Suprapubic skin (tissue), 4 donors: ENCODE data around the gene MED22. TPM values are rescaled to one million over a fixed set of nuclear protein-coding genes. Genes with fewer than 3 reads are reported as not detected.

ENCODE experiments used
- DNase-seq, 2 donors: peaks; one replicate each; pipeline ENCODE4 v3.0.0-alpha.2; 2019; ENCODE audit warnings: low spot score in 2 of 2
- H3K27ac ChIP-seq: fragments of 200-600 bp; sonication (generic); one replicate; pipeline ENCODE4 v1.5.1; 2019
- H3K27me3 ChIP-seq: fragments of 200-600 bp; sonication (generic); one replicate; pipeline ENCODE4 v1.5.1; 2019
- H3K36me3 ChIP-seq: fragments of 200-600 bp; sonication (generic); one replicate; pipeline ENCODE4 v1.5.1; 2019
- H3K4me1 ChIP-seq: fragments of 200-600 bp; sonication (generic); one replicate; pipeline ENCODE4 v1.5.1; 2019
- H3K4me3 ChIP-seq: fragments of 200-600 bp; sonication (generic); one replicate; pipeline ENCODE4 v1.5.1; 2019; ENCODE audit warnings: mild to moderate bottlenecking
- H3K9me3 ChIP-seq: fragments of 200-600 bp; sonication (generic); one replicate; pipeline ENCODE4 v1.5.1; 2019
- CTCF ChIP-seq, 2 donors: fragments of 200-600 bp in 1 of 2; fragments of 450-650 bp in 1 of 2; sonication (generic) in 1 of 2; IDR thresholded peaks; one replicate each; pipeline ENCODE4 v1.5.1; 2016 to 2019; ENCODE audit warnings: antibody characterized with exemption in 2 of 2, mild to moderate bottlenecking in 1 of 2, moderate library complexity in 1 of 2
- EP300 ChIP-seq: sonication (generic); formaldehyde crosslinking; IDR thresholded peaks from one replicate; pipeline ENCODE4 v1.6.1; 2017; ENCODE audit warnings: antibody characterized with exemption
- POLR2A ChIP-seq, 2 donors: fragments of 450-650 bp; IDR thresholded peaks; one replicate each; pipeline ENCODE4 v1.6.1; 2017; ENCODE audit warnings: antibody characterized with exemption in 2 of 2, mild to moderate bottlenecking in 2 of 2, moderate library complexity in 2 of 2
- POLR2AphosphoS5 ChIP-seq, 3 donors: sonication (generic); formaldehyde crosslinking; IDR thresholded peaks; one replicate each; pipeline ENCODE4 v1.6.1; 2017; ENCODE audit warnings: antibody characterized with exemption in 3 of 3
- WGBS: methylation state at CpG from one replicate; pipeline ENCODE4 v1.1.5; 2018; 5-methylcytosine and 5-hydroxymethylcytosine counted together
- total RNA-seq, 4 donors: library from RNA; depleted of rRNA; stranded (reverse); fragments of >200 nt; gene quantifications; one replicate each; pipeline ENCODE4 v1.1.0, GENCODE V29; 2016

MED22 gene
- total RNA-seq, 4 donors from 2014 or later, result 11.5 to 27.4 (median 18.8) TPM

- Histone ChIP-seq H3K27ac (no peak overlapping the region), H3K4me1 (peaks cover 86% of the 10 kb centered on the region)
These were observed 22.8 kb upstream of the MED22 start for GRCh38 chr9:133370685-133371084.

GRCh38 chr9:133369933-133370332 lies 22.0 kb upstream of the MED22 start:
- Histone ChIP-seq H3K4me1 (peaks cover 88% of the 10 kb centered on the region), H3K4me3 (no peak overlapping the region), H3K9me3 (no peaks in the 10 kb centered on the region), H3K27ac (no peak overlapping the region), H3K36me3 (peaks cover 26% of the 10 kb centered on the region), H3K27me3 (no peaks in the 10 kb centered on the region)
- DNase-seq, result no peak
- WGBS, result 90% methylated on average over 7 of the region's 7 CpGs
- TF ChIP-seq CTCF (IDR thresholded peaks at IDR 0.05) (no peak), POLR2A (IDR thresholded peaks at IDR 0.05) (no peak), EP300 (no peak), POLR2AphosphoS5 (IDR thresholded peaks at IDR 0.05) (no peak)

More at GRCh38 chr9:133370685-133371084, 22.8 kb upstream of the MED22 start:
- Histone ChIP-seq H3K9me3 (no peaks in the 10 kb centered on the region), H3K4me3 (no peak overlapping the region), H3K27me3 (no peaks in the 10 kb centered on the region), H3K36me3 (peaks cover 19% of the 10 kb centered on the region)
- WGBS, result 76% methylated on average over 7 of the region's 9 CpGs
- TF ChIP-seq POLR2A (IDR thresholded peaks at IDR 0.05) (no peak), POLR2AphosphoS5 (IDR thresholded peaks at IDR 0.05) (no peak), EP300 (no peak), CTCF (IDR thresholded peaks at IDR 0.05) (no peak)
- DNase-seq, result no peak

- H3K27ac ChIP-seq, result no peak overlapping the region
- DNase-seq, result no peak
- peaks cover 30% of the 10 kb centered on the region for H3K36me3 ChIP-seq
- H3K4me3 ChIP-seq, result no peak overlapping the region
- no peak for TF ChIP-seq POLR2A (IDR thresholded peaks at IDR 0.05)
- TF ChIP-seq EP300, result no peak
- TF ChIP-seq CTCF (IDR thresholded peaks at IDR 0.05), result no peak
- TF ChIP-seq POLR2AphosphoS5 (IDR thresholded peaks at IDR 0.05), result no peak
- no peaks in the 10 kb centered on the region for H3K9me3 ChIP-seq
- WGBS, result 78% methylated on average over 6 of the region's 6 CpGs
- no peaks in the 10 kb centered on the region for H3K27me3 ChIP-seq
- H3K4me1 ChIP-seq, result peaks cover 87% of the 10 kb centered on the region
These were observed 21.5 kb upstream of the MED22 start for GRCh38 chr9:133369422-133369821.

- TF ChIP-seq CTCF (IDR thresholded peaks at IDR 0.05), result no peak
- TF ChIP-seq EP300, result no peak
- TF ChIP-seq POLR2AphosphoS5 (IDR thresholded peaks at IDR 0.05), result no peak
- no peak for TF ChIP-seq POLR2A (IDR thresholded peaks at IDR 0.05)
- no peak for DNase-seq
- Histone ChIP-seq H3K9me3 (no peaks in the 10 kb centered on the region), H3K27me3 (no peaks in the 10 kb centered on the region), H3K4me3 (no peak overlapping the region), H3K4me1 (peaks cover 87% of the 10 kb centered on the region), H3K27ac (peak overlapping the region; percentile 8), H3K36me3 (peaks cover 41% of the 10 kb centered on the region)
- 44% methylated on average over 16 of the region's 18 CpGs for WGBS
These were observed 20.4 kb upstream of the MED22 start for GRCh38 chr9:133368249-133368881.

- H3K9me3 ChIP-seq, result no peaks in the 10 kb centered on the region
- DNase-seq, result no peak
- WGBS, result 39% methylated on average over 9 of the region's 10 CpGs
- peaks cover 88% of the 10 kb centered on the region for H3K4me1 ChIP-seq
- no peak overlapping the region for H3K4me3 ChIP-seq
- peak overlapping the region; percentile 8 for H3K27ac ChIP-seq
- H3K36me3 ChIP-seq, result peaks cover 47% of the 10 kb centered on the region
- H3K27me3 ChIP-seq, result no peaks in the 10 kb centered on the region
- TF ChIP-seq POLR2AphosphoS5 (IDR thresholded peaks at IDR 0.05) (no peak), EP300 (no peak)
These were observed 19.8 kb upstream of the MED22 start for GRCh38 chr9:133367778-133368177.
